ENCODE measurements around the gene GRIPAP1. TPM values are rescaled to one million over a fixed set of nuclear protein-coding genes. Genes with fewer than 3 reads are reported as not detected.

The GRIPAP1 gene
- total RNA-seq, 1 donor from 2014 or later, result 20.7 TPM

- no peak for TF ChIP-seq CTCF (IDR thresholded peaks at IDR 0.05; ENCODE audit: borderline replicate concordance)
- Histone ChIP-seq H3K27me3 (ENCODE audit: low read depth) (no peaks in the 10 kb centered on the region), H3K36me3 (no peaks in the 10 kb centered on the region), H3K4me1 (peaks cover 6% of the 10 kb centered on the region), H3K4me3 (no peak overlapping the region), H3K9me3 (replicated peaks) (no peaks in the 10 kb centered on the region), H3K27ac (replicated peaks) (no peak overlapping the region)
- DNase-seq, result no peak
- intact Hi-C loops (cut with micrococcal nuclease), result no loop called here
These were observed 35.1 kb downstream of the GRIPAP1 start for GRCh38 chrX:48966796-48967579.

GRCh38 chrX:48965959-48966358 is 36.1 kb downstream of the GRIPAP1 start:
- intact Hi-C loops (cut with micrococcal nuclease), result no loop called here
- H3K9me3 ChIP-seq (replicated peaks), result no peaks in the 10 kb centered on the region
- no peak overlapping the region for H3K27ac ChIP-seq (replicated peaks)
- H3K4me1 ChIP-seq, result no peaks in the 10 kb centered on the region
- no peak for DNase-seq
- H3K27me3 ChIP-seq (ENCODE audit: low read depth), result no peaks in the 10 kb centered on the region
- no peaks in the 10 kb centered on the region for H3K36me3 ChIP-seq
- no peak overlapping the region for H3K4me3 ChIP-seq
- TF ChIP-seq CTCF (IDR thresholded peaks at IDR 0.05; ENCODE audit: borderline replicate concordance), result no peak

- Histone ChIP-seq H3K27me3 (ENCODE audit: low read depth) (no peaks in the 10 kb centered on the region), H3K36me3 (no peaks in the 10 kb centered on the region), H3K4me3 (no peak overlapping the region), H3K27ac (replicated peaks) (peak overlapping the region; percentile 33), H3K9me3 (replicated peaks) (no peaks in the 10 kb centered on the region), H3K4me1 (peaks cover 12% of the 10 kb centered on the region)
- intact Hi-C loops (cut with micrococcal nuclease), result no loop called here
- no peak for TF ChIP-seq CTCF (IDR thresholded peaks at IDR 0.05; ENCODE audit: borderline replicate concordance)
- no peak for DNase-seq
These were observed 40.4 kb downstream of the GRIPAP1 start for GRCh38 chrX:48961585-48962091.

- intact Hi-C loops (cut with micrococcal nuclease), result no loop called here
- H3K9me3 ChIP-seq (replicated peaks), result no peaks in the 10 kb centered on the region
- no peaks in the 10 kb centered on the region for H3K36me3 ChIP-seq
- no peak for DNase-seq
- peak overlapping the region; percentile 33 for H3K27ac ChIP-seq (replicated peaks)
- no peak overlapping the region for H3K4me3 ChIP-seq
- peaks cover 25% of the 10 kb centered on the region for H3K4me1 ChIP-seq
- TF ChIP-seq CTCF (IDR thresholded peaks at IDR 0.05; ENCODE audit: borderline replicate concordance), result no peak
- H3K27me3 ChIP-seq (ENCODE audit: low read depth), result no peaks in the 10 kb centered on the region
These were observed 41.8 kb downstream of the GRIPAP1 start for GRCh38 chrX:48960291-48960690.

- intact Hi-C loops (cut with micrococcal nuclease), result no loop called here
- no peaks in the 10 kb centered on the region for H3K27me3 ChIP-seq (ENCODE audit: low read depth)
- no peaks in the 10 kb centered on the region for H3K36me3 ChIP-seq
- peak overlapping the region; percentile 96 for H3K27ac ChIP-seq (replicated peaks)
- peak overlapping the region; percentile 76 for H3K4me3 ChIP-seq
- H3K4me1 ChIP-seq, result peaks cover 40% of the 10 kb centered on the region
- no peaks in the 10 kb centered on the region for H3K9me3 ChIP-seq (replicated peaks)
- peak; percentile 24 for DNase-seq
- TF ChIP-seq CTCF (IDR thresholded peaks at IDR 0.05; ENCODE audit: borderline replicate concordance), result no peak
These were observed 43.4 kb downstream of the GRIPAP1 start for GRCh38 chrX:48958635-48959094.

All from left ventricle myocardium inferior (tissue), 1 donor.